ENCODE results near the gene SIGLEC6. TPM values are rescaled to one million over a fixed set of nuclear protein-coding genes. Genes with fewer than 3 reads are reported as not detected.

Gene SIGLEC6
- total RNA-seq, 1 experiment from 2014 or later, result 0.31 TPM

- H3K79me1 ChIP-seq (ENCODE audit: insufficient read depth, low read depth, low read length, poor library complexity, severe bottlenecking), result no peaks in the 10 kb centered on the region
- peaks cover 59 to 89% of the 10 kb centered on the region in 2 experiments for H3K9me3 Mint-ChIP-seq
- TF ChIP-seq CTCF (conservative IDR thresholded peaks at IDR 0.05), result no peak
- H3K18ac ChIP-seq (ENCODE audit: insufficient read length, low read depth, low read length), result no peak overlapping the region
- H3K14ac ChIP-seq (ENCODE audit: insufficient read depth, low read length), result no peak overlapping the region
- H2BK120ac ChIP-seq (ENCODE audit: low read depth, low read length, poor library complexity, severe bottlenecking), result no peak overlapping the region
- no peak overlapping the region for H3K9ac ChIP-seq (ENCODE audit: extremely low read depth, insufficient read length, low read length)
- H3K27me3 ChIP-seq (ENCODE audit: insufficient read depth, low read length), result no peaks in the 10 kb centered on the region
- no peak overlapping the region for H2BK15ac ChIP-seq (ENCODE audit: low read depth, low read length)
- H4K20me1 ChIP-seq (ENCODE audit: control insufficient read depth, insufficient read depth, insufficient read length), result no peaks in the 10 kb centered on the region
- no peaks in the 10 kb centered on the region for H3K79me2 ChIP-seq (ENCODE audit: insufficient read depth, low read length)
- no peak overlapping the region for H2AFZ ChIP-seq (ENCODE audit: low read length)
- no peak overlapping the region for H3K4me3 Mint-ChIP-seq
- no peak overlapping the region for H3K56ac ChIP-seq (ENCODE audit: insufficient read length, low read depth, low read length)
- H4K5ac ChIP-seq (ENCODE audit: insufficient read length, low read depth, low read length), result no peak overlapping the region
- no peaks in the 10 kb centered on the region for H3K4me1 ChIP-seq (ENCODE audit: insufficient read depth, low read length)
- no peak overlapping the region for H3K4ac ChIP-seq (ENCODE audit: low read depth, low read length)
- no peak overlapping the region for H3K23ac ChIP-seq (ENCODE audit: insufficient read length, low read depth, low read length)
- no peak overlapping the region for H3K4me2 ChIP-seq (ENCODE audit: insufficient read depth, insufficient read length, low read length)
- H4K91ac ChIP-seq (ENCODE audit: insufficient read length, low read depth, low read length), result no peak overlapping the region
- H2AK5ac ChIP-seq (ENCODE audit: insufficient read length, low read length), result no peak overlapping the region
- no peak for DNase-seq
- no peak overlapping the region for H3T11ph ChIP-seq (ENCODE audit: low read length)
- no peak overlapping the region for H4K8ac ChIP-seq (replicated peaks; ENCODE audit: insufficient read length, low read depth, low read length)
- no peak overlapping the region for H3K27ac ChIP-seq (ENCODE audit: insufficient read length, low read depth, low read length)
- peaks cover 32% of the 10 kb centered on the region for H3K27me3 Mint-ChIP-seq (ENCODE audit: low read depth)
- H3K9me3 ChIP-seq (ENCODE audit: control insufficient read depth, low read depth, low read length), result no peaks in the 10 kb centered on the region
- WGBS (ENCODE audit: extremely low coverage, insufficient read length, low lambda C conversion rate), result no CpG with 5 or more reads among the region's 2 CpGs
- H3K27ac Mint-ChIP-seq, result no peak overlapping the region
- no peak overlapping the region for H2BK5ac ChIP-seq (ENCODE audit: insufficient read length, low read length)
- no peaks in the 10 kb centered on the region for H3K4me1 Mint-ChIP-seq
- H3K23me2 ChIP-seq (ENCODE audit: insufficient read length, low read depth, low read length, poor library complexity, severe bottlenecking), result no peaks in the 10 kb centered on the region
- no peak overlapping the region for H2BK20ac ChIP-seq (ENCODE audit: low read depth, low read length, poor library complexity, severe bottlenecking)
- H2BK12ac ChIP-seq (ENCODE audit: insufficient read length, low read depth, low read length), result no peak overlapping the region
- H3K36me3 Mint-ChIP-seq (ENCODE audit: insufficient read depth in 1 of 3, low read depth in 3 of 3), result peaks cover 0 to 15% (median 3%) of the 10 kb centered on the region in 3 experiments; a peak in 3 of 7 replicates
Measured at GRCh38 chr19:51489113-51489512, 42.4 kb downstream of the SIGLEC6 start.

Measured in H9 (cell line).